Smooth muscle cell (in vitro differentiated cells): ENCODE data around the gene FCN1. TPM values are rescaled to one million over a fixed set of nuclear protein-coding genes. Genes with fewer than 3 reads are reported as not detected.

ENCODE experiments used
- DNase-seq: peaks from one replicate; lab custom pipeline; 2025; ENCODE audit not compliant: unreplicated experiment; lab: John Stamatoyannopoulos, UW
- H2AFZ ChIP-seq: fragments of 200-600 bp; sonication (generic); 2 replicates; pipeline ENCODE4 v1.6.0; 2016; ENCODE audit warnings: antibody characterized with exemption, low read depth, mild to moderate bottlenecking
- H3F3A ChIP-seq: fragments of 200-600 bp; sonication (generic); 2 replicates; pipeline ENCODE4 v1.6.0; 2017; ENCODE audit warnings: antibody characterized with exemption, low read depth
- H3K27ac ChIP-seq: fragments of 200-600 bp; sonication (generic); 2 replicates; pipeline ENCODE4 v1.5.1; 2016; ENCODE audit warnings: low read depth, mild to moderate bottlenecking
- H3K27me3 ChIP-seq: fragments of 200-600 bp; sonication (generic); 2 replicates; pipeline ENCODE4 v1.6.1; 2016; ENCODE audit warnings: low read depth, mild to moderate bottlenecking
- H3K36me3 ChIP-seq: fragments of 200-600 bp; sonication (generic); 2 replicates; pipeline ENCODE4 v1.5.1; 2016; ENCODE audit warnings: low read depth
- H3K4me1 ChIP-seq: fragments of 200-600 bp; sonication (generic); 2 replicates; pipeline ENCODE4 v1.5.1; 2016; ENCODE audit warnings: low read depth
- H3K4me2 ChIP-seq: fragments of 200-600 bp; sonication (generic); 2 replicates; pipeline ENCODE4 v1.6.0; 2016; ENCODE audit warnings: mild to moderate bottlenecking
- H3K4me3 ChIP-seq: fragments of 200-600 bp; sonication (generic); 2 replicates; pipeline ENCODE4 v1.5.1; 2016; ENCODE audit warnings: mild to moderate bottlenecking
- H3K79me2 ChIP-seq: fragments of 200-600 bp; sonication (generic); 2 replicates; pipeline ENCODE4 v1.6.0; 2016; ENCODE audit warnings: low read depth, mild to moderate bottlenecking
- H3K9ac ChIP-seq: fragments of 200-600 bp; sonication (generic); 2 replicates; pipeline ENCODE4 v1.6.0; 2016; ENCODE audit warnings: low read depth
- H3K9me3 ChIP-seq: fragments of 200-600 bp; sonication (generic); replicated peaks from 2 replicates; pipeline ENCODE4 v1.5.1; 2016; ENCODE audit warnings: low read depth
- H4K20me1 ChIP-seq: fragments of 200-600 bp; sonication (generic); 2 replicates; pipeline ENCODE4 v1.6.0; 2016; ENCODE audit warnings: low read depth
- CTCF ChIP-seq: fragments of 200-600 bp; sonication (generic); IDR thresholded peaks from 2 replicates; pipeline ENCODE4 v1.5.1; 2017; ENCODE audit warnings: borderline replicate concordance, mild to moderate bottlenecking, antibody characterized with exemption; ENCODE audit not compliant: insufficient read depth, poor library complexity, severe bottlenecking
- WGBS: methylation state at CpG from one replicate; pipeline ENCODE4 v1.1.7; 2016; ENCODE audit warnings: low lambda C conversion rate; 5-methylcytosine and 5-hydroxymethylcytosine counted together
- polyA plus RNA-seq: library from polyadenylated mRNA; unstranded; fragments of >200 nt; fragmentation: Nextera tagmentation; extraction: Ambion mirVana; gene quantifications from 2 replicates; pipeline ENCODE4 v1.2.1, GENCODE V29; 2016
- total RNA-seq: library from RNA; depleted of rRNA; stranded (reverse); fragments of >200 nt; gene quantifications from 2 replicates; pipeline ENCODE4 v1.2.3, GENCODE V29; 2014

FCN1 gene
- total and polyA plus RNA-seq, 2 experiments from 2014 or later = 0.13 TPM; not detected in 1

GRCh38 chr9:134870301-134870694, 47.4 kb downstream of the FCN1 start:
- no peak for DNase-seq
- no peaks in the 10 kb centered on the region for H3K4me1 ChIP-seq
- H2AFZ ChIP-seq = no peak overlapping the region
- no peaks in the 10 kb centered on the region for H3K9me3 ChIP-seq
- H3K27me3 ChIP-seq = no peaks in the 10 kb centered on the region
- H3K79me2 ChIP-seq = no peaks in the 10 kb centered on the region
- H4K20me1 ChIP-seq = no peaks in the 10 kb centered on the region
- H3K27ac ChIP-seq = no peak overlapping the region
- no peak overlapping the region for H3K4me3 ChIP-seq
- H3K9ac ChIP-seq = no peak overlapping the region
- 90% methylated on average over 11 of the region's 11 CpGs for WGBS
- no peaks in the 10 kb centered on the region for H3K36me3 ChIP-seq
- no peak overlapping the region for H3K4me2 ChIP-seq
- no peaks in the 10 kb centered on the region for H3F3A ChIP-seq
- TF ChIP-seq CTCF = no peak

- H3K9ac ChIP-seq = no peak overlapping the region
- no peaks in the 10 kb centered on the region for H3K36me3 ChIP-seq
- no peaks in the 10 kb centered on the region for H3F3A ChIP-seq
- H3K4me2 ChIP-seq = no peak overlapping the region
- no peak overlapping the region for H3K27ac ChIP-seq
- H3K79me2 ChIP-seq = no peaks in the 10 kb centered on the region
- WGBS = 90% methylated on average over 15 of the region's 17 CpGs
- no peaks in the 10 kb centered on the region for H3K27me3 ChIP-seq
- H3K4me3 ChIP-seq = no peak overlapping the region
- no peaks in the 10 kb centered on the region for H4K20me1 ChIP-seq
- no peak for DNase-seq
- no peak overlapping the region for H2AFZ ChIP-seq
- H3K9me3 ChIP-seq = no peaks in the 10 kb centered on the region
- no peaks in the 10 kb centered on the region for H3K4me1 ChIP-seq
- TF ChIP-seq CTCF = no peak
Observed at GRCh38 chr9:134869554-134870300, 48.0 kb downstream of the FCN1 start.

- Histone ChIP-seq H2AFZ (no peak overlapping the region), H4K20me1 (no peaks in the 10 kb centered on the region), H3K9me3 (no peaks in the 10 kb centered on the region), H3K36me3 (no peaks in the 10 kb centered on the region), H3K9ac (no peak overlapping the region), H3K27ac (no peak overlapping the region), H3K4me2 (no peak overlapping the region), H3K4me1 (no peaks in the 10 kb centered on the region), H3K4me3 (no peak overlapping the region), H3F3A (no peaks in the 10 kb centered on the region), H3K79me2 (no peaks in the 10 kb centered on the region), H3K27me3 (no peaks in the 10 kb centered on the region)
- TF ChIP-seq CTCF = no peak
- no peak for DNase-seq
- WGBS = 91% methylated on average over 25 of the region's 25 CpGs
Observed at GRCh38 chr9:134868751-134869553, 48.8 kb downstream of the FCN1 start.
